Stimulated activated CD4-positive, alpha-beta T cell treated with anti-CD3 and anti-CD28 coated beads, Interleukin-15, amount 100 ng/mL, for 48 hours (primary cell): ENCODE data around the gene UBE3C.

Experiments used
- DNase-seq, 2 donors: peaks; one replicate each; pipeline ENCODE4 v3.0.0-alpha.2; 2020; ENCODE audit warnings: low read depth in 2 of 2

UBE3C gene

DNA sequence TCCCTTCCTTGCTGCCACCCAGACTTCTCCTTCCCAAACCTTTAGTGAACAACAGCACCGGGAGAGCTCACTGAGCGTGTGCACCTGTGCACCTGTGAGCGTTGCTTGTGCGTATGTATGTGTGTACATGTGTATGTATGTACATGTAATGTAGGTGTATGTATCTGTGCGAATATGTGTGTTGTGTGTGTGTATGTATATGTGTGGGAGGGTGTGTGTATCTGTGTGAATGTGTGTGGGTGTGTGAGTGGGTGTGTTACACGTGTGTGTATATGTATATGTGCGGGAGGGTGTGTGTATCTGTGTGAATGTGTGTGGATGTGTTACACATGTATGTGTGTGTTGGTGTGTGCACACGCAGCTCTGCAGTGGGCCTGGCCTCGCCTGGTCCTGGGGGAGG is 153.5 kb downstream of the UBE3C start:
- no peak for DNase-seq

DNA sequence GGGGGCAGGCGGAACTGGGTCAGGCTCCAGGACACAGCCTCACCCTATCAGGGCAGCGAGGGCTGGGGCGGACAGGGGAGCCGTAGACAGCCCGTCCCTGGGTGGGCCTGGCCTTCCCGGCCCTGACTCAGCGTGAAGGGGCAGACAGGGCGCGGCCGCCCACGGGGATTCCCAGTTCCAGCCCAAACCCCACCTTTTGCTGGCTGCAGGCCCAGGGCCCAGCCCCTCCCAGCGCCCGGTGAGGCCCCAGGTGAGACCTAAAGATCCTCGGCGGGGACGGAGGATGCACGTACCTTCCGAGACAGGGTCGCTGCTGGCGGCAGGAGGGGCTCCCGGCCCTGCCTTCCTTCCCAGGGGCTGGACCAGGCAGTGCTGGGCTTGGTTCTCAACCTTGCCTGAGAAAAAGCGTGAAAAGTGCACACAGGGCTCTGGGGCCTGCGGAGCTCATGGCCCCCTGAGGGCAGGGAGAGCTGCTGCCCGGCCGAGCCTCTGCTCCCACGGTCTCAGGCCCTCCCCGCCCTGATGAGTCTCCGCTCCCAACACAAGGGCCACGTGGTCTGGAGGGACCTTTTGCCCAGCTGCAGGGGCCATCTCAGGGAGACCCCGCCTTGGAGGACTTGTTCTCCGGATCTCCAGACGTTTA is 154.2 kb downstream of the UBE3C start:
- DNase-seq = no peak

DNA sequence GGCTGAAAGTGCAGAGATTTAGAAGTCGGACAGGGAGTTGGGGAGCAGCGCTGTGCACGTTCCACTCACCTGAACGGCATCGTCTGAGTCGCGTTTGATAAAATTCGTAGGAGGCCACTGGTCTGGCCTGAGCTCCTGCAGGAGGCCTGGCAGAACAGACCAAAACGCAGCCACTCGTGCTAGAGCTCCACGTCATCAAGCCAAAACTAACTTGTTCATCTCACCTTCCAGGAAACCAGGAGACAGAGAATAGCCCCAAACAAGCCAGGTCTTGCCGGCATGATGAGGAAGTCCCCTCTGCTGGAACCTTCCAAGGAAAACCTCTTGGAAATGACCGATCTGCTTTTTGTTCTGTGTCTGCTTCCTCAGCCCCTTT is 154.7 kb downstream of the UBE3C start:
- DNase-seq = no peak

DNA sequence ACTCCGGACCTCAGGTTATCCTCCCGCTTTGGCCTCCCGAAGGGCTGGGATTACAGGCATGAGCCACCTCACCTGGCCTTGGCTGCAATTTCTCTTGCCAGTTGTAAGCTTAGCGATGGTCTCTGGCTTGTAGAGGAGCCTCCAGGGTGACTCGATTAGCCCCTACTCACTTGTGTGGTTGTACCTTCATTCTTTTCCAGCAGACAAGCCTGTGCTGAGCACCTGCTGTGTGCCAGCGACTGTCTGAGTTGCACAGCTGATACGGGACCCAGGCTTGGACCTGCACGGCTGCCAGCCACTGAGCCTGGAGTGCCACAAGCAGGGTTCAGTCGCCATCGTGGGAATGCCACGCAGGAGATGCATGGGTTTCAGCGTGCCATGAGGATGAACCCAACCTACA is 156.0 kb downstream of the UBE3C start:
- no peak for DNase-seq

DNA sequence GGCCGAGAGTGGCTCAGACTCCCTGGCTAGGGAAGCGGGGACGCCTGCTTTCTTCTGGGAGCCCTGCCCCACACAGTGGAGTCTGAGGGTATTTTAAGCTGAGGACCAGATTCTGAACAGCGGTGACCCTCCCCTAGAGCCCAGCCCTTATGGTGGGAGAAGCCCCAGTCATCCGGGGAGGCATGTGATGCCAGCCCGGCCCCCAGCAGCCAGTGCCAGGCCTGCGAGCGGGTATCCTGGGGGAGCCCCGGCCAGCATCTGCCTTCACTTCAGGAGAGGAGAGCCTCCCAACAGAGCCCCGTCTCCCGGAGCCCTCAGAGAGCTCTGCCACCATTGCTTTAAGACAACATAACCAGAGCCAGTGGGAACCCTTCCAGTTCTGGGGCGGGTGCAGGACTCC is 156.6 kb downstream of the UBE3C start:
- DNase-seq = no peak

DNA sequence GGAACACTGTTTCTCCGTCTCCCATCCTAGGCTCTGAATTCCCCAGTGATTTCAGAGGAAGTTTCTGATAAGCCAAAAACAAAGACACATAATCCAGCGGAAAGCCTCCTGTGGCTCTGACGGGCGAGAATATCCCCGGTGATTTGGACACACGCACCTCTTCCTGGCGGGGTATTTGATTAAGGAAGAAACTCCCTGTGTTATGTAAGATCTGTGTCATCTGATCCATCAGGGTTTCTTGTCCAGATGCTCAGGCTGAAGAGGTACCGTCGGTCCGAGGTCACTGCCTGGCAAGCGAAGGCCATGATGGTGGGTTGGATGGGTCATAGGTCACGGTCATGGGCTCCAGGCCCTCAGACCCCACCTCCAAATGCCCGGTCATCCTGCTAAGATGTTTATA is 158.5 kb downstream of the UBE3C start:
- no peak for DNase-seq

DNA sequence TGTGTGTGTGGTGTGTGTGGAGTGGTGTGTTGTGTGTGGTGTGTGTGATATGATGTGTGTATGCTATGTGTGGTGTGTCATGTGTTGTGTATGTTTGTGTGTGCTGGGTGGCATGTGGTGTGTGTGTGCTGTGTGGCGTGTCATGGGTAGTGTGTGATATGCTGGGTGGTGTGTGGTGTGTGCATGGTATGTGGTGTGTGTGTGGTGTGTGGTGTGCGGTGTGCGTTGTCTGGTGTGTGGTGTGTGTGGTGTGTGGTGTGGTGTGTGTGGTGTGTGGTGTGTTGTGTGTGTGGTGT is 160.5 kb downstream of the UBE3C start:
- DNase-seq = no peak

DNA sequence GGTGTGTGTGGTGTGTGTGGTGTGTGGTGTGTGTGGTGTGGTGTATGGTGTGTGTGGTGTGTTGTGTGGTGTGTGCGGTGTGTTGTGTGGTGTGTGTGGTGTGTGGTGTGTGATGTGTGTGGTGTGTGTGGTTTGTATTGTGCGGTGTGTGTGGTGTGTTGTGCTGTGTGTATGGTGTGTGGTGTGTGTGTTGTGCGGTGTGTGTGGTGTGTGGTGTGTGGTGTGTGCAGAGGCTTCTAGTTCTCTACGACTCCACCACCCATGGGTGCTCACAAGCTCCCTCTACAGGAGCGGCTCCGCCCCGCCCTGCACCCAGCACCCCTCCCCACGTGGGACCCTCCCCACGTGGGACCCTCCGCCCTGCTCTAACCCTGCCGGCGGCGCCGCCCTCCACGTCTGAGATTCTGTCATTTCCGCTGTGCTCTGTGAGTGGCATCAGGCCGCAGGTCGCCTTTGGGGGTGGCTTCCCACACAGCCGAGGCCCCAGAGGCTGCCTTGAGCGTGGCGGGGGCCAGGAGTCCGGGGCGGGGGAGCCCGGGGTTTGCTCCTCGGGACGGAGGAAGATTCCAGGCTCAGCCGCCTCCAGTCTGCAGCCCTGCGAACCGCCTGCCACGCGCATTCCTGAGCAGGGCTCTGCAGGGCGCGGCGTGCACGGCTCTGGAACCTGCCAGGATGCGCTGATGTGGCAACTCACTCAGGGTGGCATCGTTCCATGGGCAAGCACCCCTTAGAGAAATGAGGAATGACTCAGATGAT is 161.1 kb downstream of the UBE3C start:
- DNase-seq = no peak

DNA sequence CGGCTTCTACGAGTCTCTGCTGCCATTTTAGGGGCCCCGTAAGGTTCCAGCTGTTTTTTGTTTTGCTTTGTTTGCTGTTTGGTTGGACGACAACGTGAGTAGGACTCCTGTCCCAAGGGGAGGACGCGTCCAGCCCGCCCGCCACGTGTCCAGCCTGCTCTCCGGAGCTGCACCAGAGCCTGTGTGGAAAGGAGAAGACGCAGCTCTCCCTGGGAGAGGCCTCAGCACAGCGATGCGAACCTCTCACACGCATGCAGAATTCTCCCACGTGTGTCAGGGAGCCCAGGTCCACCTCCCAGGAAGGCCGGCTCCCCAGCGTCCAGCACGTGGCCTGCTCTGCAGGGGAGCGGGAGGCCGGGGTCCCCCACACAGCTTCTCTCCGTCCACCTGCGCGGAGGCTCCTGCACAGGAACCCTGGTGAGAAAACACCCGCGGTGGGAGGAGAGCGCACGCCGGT is 161.7 kb downstream of the UBE3C start:
- no peak for DNase-seq

DNA sequence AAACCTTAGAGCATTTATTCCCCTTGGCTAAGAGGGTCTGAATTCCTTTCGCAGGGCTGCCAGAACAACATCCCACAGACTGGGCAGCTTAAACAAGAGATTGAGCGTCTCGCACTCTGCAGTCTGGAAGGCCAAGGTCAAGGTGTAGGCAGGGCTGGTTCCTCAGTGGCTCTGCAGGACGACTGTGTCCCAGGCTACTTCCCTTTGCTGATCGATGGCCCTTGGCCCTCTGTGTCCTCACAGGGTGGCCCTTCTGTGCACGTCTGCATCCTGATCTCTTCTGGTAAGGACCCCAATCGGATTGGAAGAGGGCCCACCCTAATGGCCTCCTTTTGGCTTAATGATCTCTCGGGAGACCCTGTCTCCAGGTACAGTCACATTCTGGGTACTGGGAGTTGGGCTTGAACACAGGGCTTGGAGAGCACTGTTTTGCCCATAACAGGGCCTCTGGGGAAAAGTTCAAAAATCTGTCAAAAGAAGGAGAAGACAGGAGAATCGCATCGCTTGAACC is 162.9 kb downstream of the UBE3C start:
- DNase-seq = no peak

DNA sequence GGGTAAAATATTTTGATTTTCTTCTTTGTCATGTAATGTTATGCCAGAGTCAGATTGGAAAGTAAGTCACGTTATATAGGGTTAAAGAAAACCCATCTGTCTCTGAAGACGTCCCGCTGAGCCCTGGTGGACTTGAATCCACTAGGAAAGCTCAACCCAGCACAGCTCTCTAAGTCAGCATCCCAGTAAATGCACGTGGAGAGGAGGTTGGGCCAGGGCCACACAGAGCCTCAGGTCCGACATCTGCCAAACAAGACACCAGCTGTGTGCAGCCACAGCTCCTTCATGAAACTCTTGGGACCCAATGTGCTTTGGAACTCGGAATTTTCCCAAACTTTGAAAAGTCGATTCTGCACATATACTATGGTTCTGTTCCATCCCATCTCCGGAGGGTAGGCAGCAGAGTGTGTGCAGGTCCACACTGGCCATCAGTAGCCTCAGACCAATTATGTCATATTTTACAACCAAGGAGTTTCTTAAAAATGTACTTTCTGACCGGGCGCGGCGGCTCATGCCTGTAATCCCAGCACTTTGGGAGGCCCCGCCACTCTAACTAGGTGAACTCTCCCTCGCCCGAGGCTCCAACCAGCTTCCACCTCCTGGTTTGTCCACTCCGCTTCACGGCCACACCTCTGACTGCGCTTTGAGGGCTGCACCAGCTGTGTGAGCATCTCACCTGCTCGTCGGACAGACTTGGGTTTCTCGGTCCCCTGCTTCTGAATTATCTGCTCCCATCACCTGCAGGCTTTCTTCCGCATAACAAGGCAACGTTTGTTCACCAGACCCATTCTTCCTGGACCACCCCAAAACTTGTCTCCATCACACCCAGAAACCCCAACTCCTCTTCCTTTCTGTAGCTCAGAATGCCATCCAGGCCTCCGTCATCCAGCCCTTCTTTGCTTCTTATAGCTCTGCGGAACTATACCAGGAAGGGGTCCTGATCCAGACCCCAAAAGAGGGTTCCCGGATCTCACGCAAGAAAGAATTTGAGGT is 168.4 kb downstream of the UBE3C start:
- DNase-seq = no peak

DNA sequence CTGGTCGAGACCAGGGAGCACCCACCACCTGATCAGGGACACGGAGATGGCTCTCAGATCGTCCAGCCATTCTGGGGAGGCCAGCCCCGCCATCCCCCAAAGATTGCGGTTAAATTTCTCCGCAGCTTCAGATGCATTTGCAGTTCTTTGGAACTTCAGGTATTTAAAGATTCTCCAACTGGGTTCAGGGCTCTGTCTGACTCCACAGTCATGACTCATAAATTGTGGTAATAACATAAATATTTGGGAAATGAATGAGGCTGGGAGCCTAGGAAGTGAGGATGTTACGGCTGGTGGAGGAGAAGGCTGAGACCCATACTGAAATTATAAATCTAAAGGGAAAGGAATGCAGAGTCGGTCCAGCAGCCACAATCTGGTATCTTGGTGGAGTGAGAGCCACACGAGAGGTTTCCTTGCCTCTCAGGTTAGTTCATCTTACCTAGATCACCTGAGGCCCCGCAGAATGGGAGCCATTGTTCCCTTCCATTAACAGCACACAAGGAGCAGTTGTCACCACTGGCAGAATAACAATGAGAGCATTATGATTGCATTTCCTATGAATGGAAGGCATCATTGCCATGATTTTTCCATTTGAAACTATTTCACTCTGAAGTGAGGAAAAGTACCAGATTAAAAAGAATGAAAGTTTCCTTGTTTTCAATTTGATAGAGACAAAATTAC is 171.4 kb downstream of the UBE3C start:
- DNase-seq = no peak

DNA sequence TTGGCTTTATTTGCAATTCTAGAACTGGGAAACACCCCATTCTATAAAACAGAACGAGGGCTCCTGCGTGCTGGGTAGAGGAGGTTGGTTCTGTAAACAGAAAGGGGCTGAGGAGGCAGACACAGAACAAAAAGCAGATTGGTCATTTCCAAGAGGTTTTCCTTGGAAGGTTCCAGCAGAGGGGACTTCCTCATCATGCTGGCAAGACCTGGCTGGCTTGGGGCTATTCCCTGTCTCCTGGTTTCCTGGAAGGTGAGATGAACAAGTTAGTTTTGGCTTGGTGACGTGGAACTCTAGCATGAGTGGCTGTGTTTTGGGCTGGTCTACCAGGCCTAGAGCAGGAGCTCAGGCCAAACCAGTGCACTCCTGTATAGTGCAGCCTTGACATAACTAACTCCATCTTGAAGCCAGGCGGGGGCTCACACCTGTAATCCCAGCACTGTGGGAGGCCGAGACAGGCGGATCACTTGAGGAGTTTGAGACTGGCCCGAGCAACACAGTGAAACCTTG is 172.0 kb downstream of the UBE3C start:
- DNase-seq = no peak

DNA sequence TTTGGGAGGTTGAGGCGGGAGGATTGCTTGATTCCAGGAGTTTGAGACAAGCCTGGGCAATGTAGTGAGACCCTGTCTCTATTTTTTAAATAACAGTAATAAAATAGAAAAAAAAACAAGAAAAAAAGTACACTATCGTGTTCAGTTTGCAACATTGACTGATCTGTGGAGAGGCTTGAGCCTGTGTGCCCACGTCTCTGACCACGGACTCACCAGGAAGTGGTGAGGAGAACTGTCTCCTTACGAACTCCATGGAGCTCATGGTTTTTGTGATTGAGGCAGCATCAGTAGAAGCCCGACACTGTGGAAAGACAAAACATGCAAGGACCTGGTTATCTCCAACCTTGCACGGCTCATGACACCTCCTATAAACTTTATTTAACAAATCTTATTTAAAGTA is 174.2 kb downstream of the UBE3C start:
- DNase-seq = no peak

DNA sequence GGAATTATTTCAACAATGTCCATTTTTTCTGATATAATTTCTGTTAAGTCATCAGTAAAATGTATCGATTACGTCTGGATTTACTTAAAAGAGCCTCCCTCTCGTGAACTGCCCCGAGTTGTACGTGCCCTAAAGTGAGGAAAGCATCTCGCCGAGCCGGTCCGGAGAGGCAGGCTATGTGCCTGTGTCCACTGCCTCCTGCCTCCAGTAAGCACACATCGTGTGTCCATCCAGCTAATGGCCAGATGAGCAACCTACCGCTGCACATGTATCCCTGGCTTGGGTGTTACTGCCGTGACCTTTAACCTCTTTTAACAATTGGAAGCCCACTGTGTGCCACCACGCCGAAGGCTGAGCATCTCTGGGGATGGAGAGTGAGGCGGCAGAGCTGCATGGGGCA is 174.9 kb downstream of the UBE3C start:
- DNase-seq = no peak

DNA sequence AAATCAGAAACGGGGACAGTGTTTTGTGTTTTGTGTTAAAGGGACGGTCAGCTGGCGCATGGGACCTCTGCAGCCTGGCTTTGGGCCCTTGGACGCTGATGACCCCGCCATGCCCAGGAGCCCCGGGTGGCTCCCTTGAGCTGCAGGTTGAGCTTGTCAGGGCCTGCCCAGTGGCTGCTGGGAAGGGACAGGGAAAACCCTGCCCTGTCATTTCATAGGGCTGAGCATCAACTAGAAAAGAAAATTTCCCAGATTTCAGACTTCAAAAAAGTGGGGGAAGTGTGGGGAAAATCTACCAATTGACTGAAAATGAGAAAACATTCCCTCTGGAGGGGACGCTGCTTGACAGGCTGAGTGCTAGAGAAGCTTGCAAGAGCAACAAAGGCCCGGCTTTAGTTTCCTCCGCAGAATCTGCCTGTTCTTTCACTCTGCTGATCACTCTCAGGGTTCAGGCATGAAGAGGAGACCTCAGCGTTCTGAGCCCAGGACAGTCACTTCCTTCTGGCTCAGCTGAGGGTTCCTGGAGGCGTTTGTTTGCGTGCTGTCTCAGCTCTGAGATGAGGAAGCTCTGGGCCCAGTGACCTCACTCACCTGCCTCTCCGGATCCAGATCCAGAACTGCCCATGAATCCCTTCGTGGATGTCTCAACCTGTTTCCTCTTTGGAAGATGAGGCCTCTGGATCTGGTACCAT is 179.4 kb downstream of the UBE3C start:
- peak in 1 of 2 donors; percentile 29 for DNase-seq
